Ishikawa (cell line): ENCODE data around the gene TLR8.

Experiments
- CEBPB ChIP-seq: IDR thresholded peaks from 2 replicates; pipeline ENCODE4 v1.6.1; 2012
- CREB1 ChIP-seq: IDR thresholded peaks from 2 replicates; pipeline ENCODE4 v1.6.1; 2012; ENCODE audit warnings: low read depth
- EGR1 ChIP-seq: IDR thresholded peaks from 2 replicates; pipeline ENCODE4 v1.6.1; 2012
- EP300 ChIP-seq: IDR thresholded peaks from 2 replicates; pipeline ENCODE4 v1.6.1; 2012; ENCODE audit warnings: borderline replicate concordance
- FOXM1 ChIP-seq: IDR thresholded peaks from 2 replicates; pipeline ENCODE4 v1.6.1; 2012; ENCODE audit warnings: low read depth, borderline replicate concordance
- NFIC ChIP-seq: IDR thresholded peaks from 2 replicates; pipeline ENCODE4 v1.6.1; 2012
- RAD21 ChIP-seq: IDR thresholded peaks from 2 replicates; pipeline ENCODE4 v1.6.1; 2012; ENCODE audit warnings: low read depth
- TAF1 ChIP-seq: IDR thresholded peaks from 2 replicates; pipeline ENCODE4 v1.6.1; 2012; ENCODE audit warnings: low read depth, mild to moderate bottlenecking
- TCF12 ChIP-seq: IDR thresholded peaks from 2 replicates; pipeline ENCODE4 v1.6.1; 2012; ENCODE audit warnings: low read depth
- TEAD4 ChIP-seq: IDR thresholded peaks from 2 replicates; pipeline ENCODE4 v1.6.1; 2012
- USF1 ChIP-seq: IDR thresholded peaks from 2 replicates; pipeline ENCODE4 v1.6.1; 2012
- YY1 ChIP-seq: IDR thresholded peaks from 2 replicates; pipeline ENCODE4 v1.6.1; 2012; ENCODE audit warnings: low read depth
- ZBTB7A ChIP-seq: IDR thresholded peaks from 2 replicates; pipeline ENCODE4 v1.6.1; 2012; ENCODE audit warnings: low read depth
- TF ChIP-seq, protein P1 (sequence below): IDR thresholded peaks from 2 replicates; pipeline ENCODE4 v1.6.1; 2012
- TF ChIP-seq, protein P2 (sequence below): IDR thresholded peaks from 2 replicates; pipeline ENCODE4 v1.6.1; 2012; ENCODE audit warnings: low read depth, mild to moderate bottlenecking

Gene TLR8

DNA sequence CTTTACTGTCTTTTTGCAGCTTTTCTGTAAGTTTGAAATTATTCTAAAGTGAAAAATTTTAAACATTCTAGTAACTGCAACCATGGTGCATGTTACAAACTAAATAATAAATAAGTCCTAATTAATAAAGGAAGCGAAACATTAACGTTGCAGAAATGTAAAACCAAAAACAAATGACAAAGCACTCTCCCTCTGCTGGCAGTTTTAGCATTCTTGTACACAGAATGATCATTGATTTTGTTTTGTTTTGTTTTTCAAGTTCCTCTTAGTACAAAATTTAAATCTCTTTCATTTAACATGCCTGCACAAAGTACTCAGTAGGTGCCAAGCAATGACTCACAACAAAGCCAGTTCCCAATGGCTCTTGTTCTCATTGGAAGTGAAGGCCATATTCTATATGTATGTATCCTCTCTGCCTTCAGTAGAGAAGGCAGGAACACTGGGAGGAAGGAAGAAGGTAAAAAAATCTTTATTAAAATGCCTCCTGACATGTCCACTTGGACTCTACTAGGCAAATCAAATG, 54.8 kb downstream of the TLR8 start:
- TF ChIP-seq RAD21 = no peak
- TF ChIP-seq, protein P1, sequence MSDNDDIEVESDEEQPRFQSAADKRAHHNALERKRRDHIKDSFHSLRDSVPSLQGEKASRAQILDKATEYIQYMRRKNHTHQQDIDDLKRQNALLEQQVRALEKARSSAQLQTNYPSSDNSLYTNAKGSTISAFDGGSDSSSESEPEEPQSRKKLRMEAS = no peak
- no peak for TF ChIP-seq CREB1
- no peak for TF ChIP-seq EGR1
- no peak for TF ChIP-seq USF1

DNA sequence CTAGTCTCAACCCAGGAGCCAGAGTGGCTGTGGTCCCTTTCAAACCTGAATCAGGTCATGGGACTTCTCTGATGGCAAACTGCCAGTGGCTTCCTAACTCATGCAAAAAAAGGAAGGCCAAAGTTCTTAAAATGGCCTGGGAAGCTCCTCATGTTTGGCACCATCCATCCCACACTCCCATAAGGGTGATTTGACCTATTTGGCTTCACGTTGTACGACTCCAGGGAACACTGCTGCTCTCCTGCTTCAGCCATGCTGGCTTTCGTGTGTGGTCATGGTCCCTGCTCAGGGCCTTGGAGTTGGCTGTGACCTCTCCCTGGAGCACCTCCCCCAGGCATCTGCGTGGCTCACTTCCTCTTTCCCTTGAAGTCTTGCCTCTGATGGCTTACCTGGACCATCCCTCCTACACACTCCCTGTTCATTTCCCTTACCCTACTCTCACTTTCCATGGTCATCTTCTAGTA, 55.7 kb downstream of the TLR8 start:
- TF ChIP-seq EP300 = no peak
- TF ChIP-seq TEAD4 = no peak
- TF ChIP-seq CREB1 = no peak
- TF ChIP-seq EGR1 = no peak
- TF ChIP-seq, protein P2, sequence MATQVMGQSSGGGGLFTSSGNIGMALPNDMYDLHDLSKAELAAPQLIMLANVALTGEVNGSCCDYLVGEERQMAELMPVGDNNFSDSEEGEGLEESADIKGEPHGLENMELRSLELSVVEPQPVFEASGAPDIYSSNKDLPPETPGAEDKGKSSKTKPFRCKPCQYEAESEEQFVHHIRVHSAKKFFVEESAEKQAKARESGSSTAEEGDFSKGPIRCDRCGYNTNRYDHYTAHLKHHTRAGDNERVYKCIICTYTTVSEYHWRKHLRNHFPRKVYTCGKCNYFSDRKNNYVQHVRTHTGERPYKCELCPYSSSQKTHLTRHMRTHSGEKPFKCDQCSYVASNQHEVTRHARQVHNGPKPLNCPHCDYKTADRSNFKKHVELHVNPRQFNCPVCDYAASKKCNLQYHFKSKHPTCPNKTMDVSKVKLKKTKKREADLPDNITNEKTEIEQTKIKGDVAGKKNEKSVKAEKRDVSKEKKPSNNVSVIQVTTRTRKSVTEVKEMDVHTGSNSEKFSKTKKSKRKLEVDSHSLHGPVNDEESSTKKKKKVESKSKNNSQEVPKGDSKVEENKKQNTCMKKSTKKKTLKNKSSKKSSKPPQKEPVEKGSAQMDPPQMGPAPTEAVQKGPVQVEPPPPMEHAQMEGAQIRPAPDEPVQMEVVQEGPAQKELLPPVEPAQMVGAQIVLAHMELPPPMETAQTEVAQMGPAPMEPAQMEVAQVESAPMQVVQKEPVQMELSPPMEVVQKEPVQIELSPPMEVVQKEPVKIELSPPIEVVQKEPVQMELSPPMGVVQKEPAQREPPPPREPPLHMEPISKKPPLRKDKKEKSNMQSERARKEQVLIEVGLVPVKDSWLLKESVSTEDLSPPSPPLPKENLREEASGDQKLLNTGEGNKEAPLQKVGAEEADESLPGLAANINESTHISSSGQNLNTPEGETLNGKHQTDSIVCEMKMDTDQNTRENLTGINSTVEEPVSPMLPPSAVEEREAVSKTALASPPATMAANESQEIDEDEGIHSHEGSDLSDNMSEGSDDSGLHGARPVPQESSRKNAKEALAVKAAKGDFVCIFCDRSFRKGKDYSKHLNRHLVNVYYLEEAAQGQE = no peak
- TF ChIP-seq FOXM1 = no peak
- no peak for TF ChIP-seq ZBTB7A
- no peak for TF ChIP-seq CEBPB
- no peak for TF ChIP-seq USF1
- TF ChIP-seq NFIC = no peak
- no peak for TF ChIP-seq TAF1
- no peak for TF ChIP-seq YY1
- no peak for TF ChIP-seq TCF12
- TF ChIP-seq RAD21 = no peak

GRCh38 chrX:12965131-12965940, 58.9 kb downstream of the TLR8 start:
- TF ChIP-seq NFIC (no peak), EGR1 (no peak), RAD21 (no peak), CEBPB (no peak), TEAD4 (no peak), EP300 (no peak), CREB1 (no peak), TAF1 (no peak), ZBTB7A (no peak), TCF12 (no peak), FOXM1 (no peak), USF1 (no peak)
- TF ChIP-seq, protein P1 = no peak
- TF ChIP-seq, protein P2 = no peak

DNA sequence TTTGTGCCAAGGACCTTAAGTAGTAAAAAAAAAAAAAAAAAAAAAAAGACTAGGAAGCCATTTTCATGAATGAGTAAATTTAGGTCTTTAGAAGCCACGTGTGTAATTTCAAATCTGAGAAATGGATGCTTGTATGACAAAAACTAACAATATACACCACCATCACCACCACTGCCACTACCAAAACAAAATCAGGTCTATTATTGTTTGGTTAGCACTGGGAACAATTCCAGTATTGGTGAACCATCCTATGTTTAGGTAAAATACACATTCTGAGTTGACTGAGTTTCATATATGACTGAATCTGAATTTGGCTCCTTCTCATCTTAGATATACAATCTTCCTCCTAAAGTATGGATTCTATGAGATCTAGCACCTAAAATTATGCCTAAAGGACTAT, 59.7 kb downstream of the TLR8 start:
- TF ChIP-seq RAD21 (no peak), ZBTB7A (no peak), EP300 (no peak), NFIC (no peak), TAF1 (no peak), TEAD4 (no peak)
- TF ChIP-seq, protein P1 = no peak

DNA sequence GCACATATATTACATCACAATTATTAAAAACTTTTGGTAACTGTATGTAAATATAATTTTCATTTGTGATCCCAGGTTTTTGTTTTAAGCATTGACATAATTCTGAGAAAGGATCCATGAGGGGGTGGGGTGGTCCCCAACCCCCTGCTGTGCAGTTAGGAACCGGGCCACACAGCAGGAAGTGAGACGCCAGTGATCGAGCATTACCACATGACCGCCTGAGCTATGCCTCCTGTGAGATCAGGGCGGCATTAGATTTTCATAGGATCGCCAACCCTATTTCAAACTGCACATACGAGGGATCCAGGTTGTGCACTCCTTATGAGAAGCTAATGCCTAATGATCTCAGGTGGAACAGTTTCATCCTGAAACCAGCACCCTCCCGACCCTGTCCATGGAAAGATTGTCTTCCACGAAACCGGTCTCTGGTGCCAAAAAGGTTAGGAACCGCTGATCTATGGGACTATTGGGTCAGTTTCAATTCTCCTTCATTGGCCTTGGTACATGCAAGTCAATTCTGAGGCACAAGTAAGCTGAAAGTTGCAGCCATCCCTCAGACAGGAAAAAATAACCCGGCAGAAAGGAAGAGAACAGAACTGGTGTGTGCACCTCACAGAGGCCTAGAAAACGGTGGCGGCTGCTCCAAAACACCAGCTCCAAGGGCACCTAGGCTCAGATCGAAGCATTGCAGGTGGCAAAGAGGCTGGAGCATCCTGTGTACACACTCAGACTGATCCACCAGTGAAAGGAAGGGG, 61.5 kb downstream of the TLR8 start:
- TF ChIP-seq FOXM1 = no peak
- TF ChIP-seq USF1 = no peak
- TF ChIP-seq CEBPB = no peak
- TF ChIP-seq TEAD4 = no peak
- TF ChIP-seq CREB1 = no peak
- no peak for TF ChIP-seq EP300
- no peak for TF ChIP-seq NFIC
- no peak for TF ChIP-seq ZBTB7A
- TF ChIP-seq, protein P1 = no peak
- TF ChIP-seq TAF1 = no peak
- TF ChIP-seq RAD21 = no peak
- TF ChIP-seq YY1 = no peak
- no peak for TF ChIP-seq EGR1
- TF ChIP-seq, protein P2 = no peak
- TF ChIP-seq TCF12 = no peak
